Naive thymus-derived CD8-positive, alpha-beta T cell (primary cell): ENCODE data around the gene WIPI1. TPM values are rescaled to one million over a fixed set of nuclear protein-coding genes. Genes with fewer than 3 reads are reported as not detected.

Experiments
- ATAC-seq, 2 donors: fragments of 150-1000 bp; cut with Tn5 transposase in 1 of 2; sonication (Bioruptor Pico), chemical (Tn5 transposase) in 1 of 2; 1 replicate in 1 of 2; 2 replicates in 1 of 2; pipeline ENCODE4 v1.10.0; 2021; ENCODE audit warnings: mild to moderate bottlenecking in 2 of 2, moderate library complexity in 2 of 2
- POLR2A ChIA-PET: fragments of 350-600 bp; sonication (Branson Sonifier 250); formaldehyde crosslinking; loops from one replicate; lab custom pipeline; 2021; ENCODE audit warnings: antibody characterized with exemption; lab: Charles Lee
- DNase-seq, 10 donors: peaks; one replicate each; pipeline versions ENCODE4 v3.0.0 to v3.0.0-alpha.2; 2020 to 2022
- H3K27ac Mint-ChIP-seq, 10 donors: one replicate each; pipeline ENCODE4 v1.8.0; 2020 to 2022; ENCODE audit warnings: mild to moderate bottlenecking in 10 of 10, mixed read lengths in 10 of 10, moderate library complexity in 4 of 10, inconsistent platforms in 1 of 10
- H3K27me3 Mint-ChIP-seq, 5 donors: one replicate each; pipeline ENCODE4 v1.8.0; 2021 to 2022; ENCODE audit warnings: mixed read lengths in 5 of 5
- H3K36me3 Mint-ChIP-seq, 3 donors: one replicate each; pipeline ENCODE4 v1.8.0; 2020 to 2022; ENCODE audit warnings: mixed read lengths in 3 of 3, mild to moderate bottlenecking in 2 of 3, inconsistent platforms in 1 of 3
- H3K4me1 Mint-ChIP-seq, 4 donors: one replicate each; pipeline ENCODE4 v1.8.0; 2021 to 2022; ENCODE audit warnings: mixed read lengths in 4 of 4
- H3K4me3 Mint-ChIP-seq, 10 donors: one replicate each; pipeline ENCODE4 v1.8.0; 2020 to 2022; ENCODE audit warnings: mild to moderate bottlenecking in 10 of 10, mixed read lengths in 10 of 10, moderate library complexity in 6 of 10, inconsistent platforms in 1 of 10
- H3K9me3 Mint-ChIP-seq, 9 donors: one replicate each; pipeline ENCODE4 v1.8.0; 2020 to 2022; ENCODE audit warnings: mixed read lengths in 9 of 9, mild to moderate bottlenecking in 3 of 9, inconsistent platforms in 1 of 9, moderate library complexity in 1 of 9
- polyA plus RNA-seq, 3 donors: library from polyadenylated mRNA; unstranded; fragments of 300-500 nt; fragmentation: Illumina TruSeq; gene quantifications; one replicate each; pipeline ENCODE4 v1.2.3, GENCODE V29; 2021
- total RNA-seq, 8 experiments: library from RNA in 2 of 8; stranded (reverse) in 2 of 8; gene quantifications; one replicate each; pipeline ENCODE4 v1.2.3 and lab custom pipeline; 2021 to 2026

Gene WIPI1
- total and polyA plus RNA-seq, 5 experiments from 2014 or later, result 2.5 to 8.3 (median 3.2) TPM

DNA sequence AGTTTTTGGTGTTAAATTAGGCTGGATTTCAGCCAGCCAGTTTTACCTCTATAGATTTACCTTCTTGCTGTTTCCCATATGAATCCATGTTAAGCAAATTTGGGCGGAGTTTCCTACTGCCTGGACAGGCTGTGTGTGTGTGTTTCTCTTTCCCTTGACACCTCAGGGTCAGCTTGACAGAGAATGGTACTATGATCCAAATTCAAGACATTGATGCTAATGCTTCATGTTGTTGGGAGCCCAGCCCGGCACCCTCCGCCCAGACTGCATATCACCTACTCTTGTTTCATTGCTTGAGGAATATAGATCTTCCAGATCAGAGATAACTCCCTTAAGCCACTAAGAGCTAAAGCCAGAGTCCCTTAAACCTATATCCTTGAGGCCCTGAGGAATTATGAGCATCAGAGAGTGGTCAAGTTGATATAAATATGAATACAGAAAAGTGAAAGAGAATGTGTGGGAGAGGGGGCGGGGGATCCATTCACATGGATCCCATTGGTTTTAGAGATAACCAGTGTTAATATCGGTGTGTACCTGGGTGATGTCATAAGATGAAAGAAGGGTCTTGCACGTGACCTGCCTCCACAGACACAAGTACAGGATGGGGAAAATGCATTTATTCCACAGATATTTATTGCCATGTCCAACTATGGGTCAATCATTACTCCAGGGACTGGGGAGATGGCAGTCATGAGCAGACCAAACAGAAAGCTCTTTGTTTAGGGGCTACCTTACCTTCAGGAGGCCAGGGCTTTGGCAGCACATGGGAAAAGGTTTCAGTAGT, 69.7 kb downstream of the WIPI1 start:
- H3K4me1 Mint-ChIP-seq, result peaks cover 12 to 27% (median 22%) of the 10 kb centered on the region in 4 donors
- no peaks in the 10 kb centered on the region for H3K36me3 Mint-ChIP-seq
- DNase-seq (no peak), ATAC-seq (no peak)
- H3K9me3 Mint-ChIP-seq, result no peaks in the 10 kb centered on the region
- H3K27ac Mint-ChIP-seq, result peak overlapping the region in 1 of 10 donors; percentile 20
- H3K27me3 Mint-ChIP-seq, result no peaks in the 10 kb centered on the region
- POLR2A ChIA-PET, result interaction anchor here (0.6 to 0.8 kb wide), 2 partner anchors 96 to 121 kb away, joined by 3 read pairs; partner anchors contain the start of gene ARSG
- H3K4me3 Mint-ChIP-seq, result no peak overlapping the region

GRCh38 chr17:68385490-68386215, 71.6 kb downstream of the WIPI1 start:
- POLR2A ChIA-PET, result no interaction called here
- H3K27me3 Mint-ChIP-seq, result no peaks in the 10 kb centered on the region
- H3K4me1 Mint-ChIP-seq, result peaks cover 15 to 31% (median 24%) of the 10 kb centered on the region in 4 donors
- no peaks in the 10 kb centered on the region for H3K9me3 Mint-ChIP-seq
- H3K4me3 Mint-ChIP-seq, result no peak overlapping the region
- no peak overlapping the region for H3K27ac Mint-ChIP-seq
- DNase-seq, result no peak
- no peaks in the 10 kb centered on the region for H3K36me3 Mint-ChIP-seq
- no peak for ATAC-seq

DNA sequence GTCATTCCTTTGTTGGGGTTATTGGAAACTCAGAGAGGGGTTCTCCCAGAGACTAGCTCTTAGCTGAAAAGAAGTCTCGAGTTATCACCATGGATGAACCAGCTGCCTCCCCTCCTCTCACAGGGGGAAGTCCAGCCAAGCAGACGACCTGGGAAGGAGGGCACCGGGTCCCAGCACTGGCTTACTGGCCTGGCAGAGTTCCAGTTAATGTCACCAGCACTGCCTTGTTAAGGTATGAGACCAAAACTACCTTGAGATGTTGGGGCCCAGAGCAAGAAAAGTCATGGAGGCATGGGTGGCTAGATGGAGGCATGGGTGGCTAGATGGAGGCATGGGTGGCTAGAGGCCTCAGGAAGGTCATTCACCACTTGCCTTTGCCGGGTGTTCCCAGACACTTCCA, 72.4 kb downstream of the WIPI1 start:
- no peaks in the 10 kb centered on the region for H3K9me3 Mint-ChIP-seq
- H3K27me3 Mint-ChIP-seq, result no peaks in the 10 kb centered on the region
- POLR2A ChIA-PET, result interaction anchor here (0.9 kb wide), 1 partner anchor 22 kb away, joined by 3 read pairs; no protein-coding TSS in a partner anchor
- peaks cover 15 to 31% (median 24%) of the 10 kb centered on the region in 4 donors for H3K4me1 Mint-ChIP-seq
- H3K27ac Mint-ChIP-seq, result peak overlapping the region in 1 of 10 donors; percentile 17
- DNase-seq (no peak), ATAC-seq (no peak)
- no peak overlapping the region for H3K4me3 Mint-ChIP-seq
- peaks cover 0 to 2% (median 0%) of the 10 kb centered on the region in 3 donors for H3K36me3 Mint-ChIP-seq

GRCh38 chr17:68384471-68384870, 72.8 kb downstream of the WIPI1 start:
- ATAC-seq (no peak), DNase-seq (no peak)
- POLR2A ChIA-PET, result interaction anchor here (0.9 to 2.7 kb wide), 3 partner anchors 23 to 95 kb away, joined by 3 to 16 read pairs (median 3); partner anchors contain the start of genes ARSG and SLC16A6
- Mint-ChIP-seq H3K4me1 (peaks cover 15 to 31% (median 24%) of the 10 kb centered on the region in 4 donors), H3K4me3 (peak overlapping the region in 8 of 10 donors; percentile 7 to 69 (median 56)), H3K27ac (peak overlapping the region in 5 of 10 donors; percentile 1 to 57 (median 23)), H3K27me3 (no peaks in the 10 kb centered on the region), H3K9me3 (no peaks in the 10 kb centered on the region), H3K36me3 (peaks cover 0 to 2% (median 0%) of the 10 kb centered on the region in 3 donors)

DNA sequence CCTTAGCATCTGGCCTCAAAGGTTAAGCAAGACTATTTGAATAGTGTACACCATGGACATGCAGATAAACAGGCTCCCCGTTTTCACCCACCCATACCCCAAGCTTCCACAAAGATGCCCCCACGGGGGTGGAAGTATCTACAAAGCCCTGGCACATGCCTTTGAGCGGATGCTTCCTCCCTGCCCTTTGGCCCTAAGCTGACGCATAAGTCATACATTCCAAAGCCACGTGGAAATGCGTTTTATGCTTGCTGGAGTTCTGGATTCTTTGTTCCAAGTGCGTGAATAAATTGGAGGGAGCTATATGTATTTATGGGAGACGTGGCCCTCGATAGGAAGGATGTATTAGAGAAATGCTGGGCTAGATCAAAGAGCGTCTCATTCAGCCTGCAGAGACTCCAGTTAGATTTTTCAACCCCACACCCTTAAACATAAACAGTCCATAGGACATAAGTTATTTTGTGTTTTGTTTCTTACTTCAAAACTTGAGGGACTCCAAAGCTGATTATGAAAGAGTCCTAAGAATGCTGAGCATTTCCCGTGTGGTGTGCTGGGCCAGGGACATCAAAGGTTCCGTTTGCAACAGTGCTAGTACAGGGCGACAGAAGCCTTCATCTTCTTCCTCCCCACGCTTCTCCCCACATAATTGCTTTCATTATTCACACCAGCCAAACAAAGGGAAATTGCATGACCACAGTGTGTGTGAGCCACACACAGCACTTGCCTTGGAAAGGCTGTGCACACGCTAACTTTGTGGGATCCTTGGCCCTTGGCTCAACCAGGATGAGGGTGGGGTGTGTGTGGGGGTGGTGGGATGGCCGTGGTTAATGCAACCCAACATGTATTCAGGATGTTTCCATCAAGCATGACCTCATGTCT, 73.6 kb downstream of the WIPI1 start:
- DNase-seq, result peak in 5 of 10 donors; percentile 3 to 34 (median 17)
- ATAC-seq, result peak; percentile 82 to 92
- no peaks in the 10 kb centered on the region for H3K27me3 Mint-ChIP-seq
- peak overlapping the region in 7 of 10 donors; percentile 1 to 73 (median 49) for H3K27ac Mint-ChIP-seq
- peak overlapping the region; percentile 7 to 69 (median 58) for H3K4me3 Mint-ChIP-seq
- POLR2A ChIA-PET, result interaction anchor here (0.7 to 2.7 kb wide), 4 partner anchors 38 to 129 kb away, joined by 3 to 16 read pairs (median 3); partner anchors contain the start of genes ARSG, PRKAR1A and SLC16A6
- no peaks in the 10 kb centered on the region for H3K9me3 Mint-ChIP-seq
- H3K4me1 Mint-ChIP-seq, result peaks cover 15 to 31% (median 24%) of the 10 kb centered on the region in 4 donors
- peaks cover 0 to 2% (median 0%) of the 10 kb centered on the region in 3 donors for H3K36me3 Mint-ChIP-seq

- Mint-ChIP-seq H3K4me3 (peak overlapping the region in 2 of 10 donors; percentile 67 to 69), H3K27ac (peak overlapping the region in 3 of 10 donors; percentile 11 to 73 (median 20))
Measured at GRCh38 chr17:68383120-68383442, 74.2 kb downstream of the WIPI1 start.

DNA sequence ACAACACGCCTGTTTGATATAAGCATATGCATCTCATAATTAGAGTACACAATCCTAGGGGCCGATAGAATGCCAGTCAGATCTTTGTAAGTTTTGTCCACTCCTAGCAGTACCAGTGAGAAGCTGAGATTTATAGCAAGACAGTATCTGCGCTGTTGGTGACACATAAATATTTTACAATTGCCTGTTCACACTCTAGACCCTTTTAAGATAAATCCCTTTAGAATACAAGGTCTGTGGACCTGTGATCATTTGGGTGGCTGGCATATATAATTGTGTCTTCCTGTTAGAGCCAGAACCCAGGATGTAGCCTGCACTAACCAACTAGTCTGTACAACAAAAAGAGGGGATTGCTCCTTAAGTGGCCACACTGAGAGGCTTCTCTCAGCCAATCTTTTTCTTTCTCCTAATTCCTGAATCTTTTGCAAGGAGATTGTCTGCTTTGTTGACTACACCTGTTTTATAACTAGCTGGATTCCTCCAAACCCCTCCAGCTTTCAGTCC, 74.7 kb downstream of the WIPI1 start:
- Mint-ChIP-seq H3K4me1 (peaks cover 16 to 31% (median 24%) of the 10 kb centered on the region in 4 donors), H3K27ac (no peak overlapping the region), H3K4me3 (peak overlapping the region in 1 of 10 donors; percentile 29), H3K27me3 (no peaks in the 10 kb centered on the region), H3K36me3 (peaks cover 0 to 2% (median 0%) of the 10 kb centered on the region in 3 donors), H3K9me3 (no peaks in the 10 kb centered on the region)
- ATAC-seq (no peak), DNase-seq (no peak)
- POLR2A ChIA-PET, result interaction anchor here (0.8 to 2.7 kb wide), 2 partner anchors 91 to 130 kb away, joined by 3 to 16 read pairs; partner anchors contain the start of genes ARSG, PRKAR1A and SLC16A6

More at GRCh38 chr17:68383120-68383442, 74.2 kb downstream of the WIPI1 start:
- H3K9me3 Mint-ChIP-seq, result no peaks in the 10 kb centered on the region
- no peaks in the 10 kb centered on the region for H3K27me3 Mint-ChIP-seq
- H3K4me1 Mint-ChIP-seq, result peaks cover 15 to 31% (median 24%) of the 10 kb centered on the region in 4 donors
- POLR2A ChIA-PET, result interaction anchor here (0.8 to 2.7 kb wide), 2 partner anchors 91 to 129 kb away, joined by 3 to 16 read pairs; partner anchors contain the start of genes ARSG, PRKAR1A and SLC16A6
- no peak for ATAC-seq
- DNase-seq, result no peak
- H3K36me3 Mint-ChIP-seq, result peaks cover 0 to 2% (median 0%) of the 10 kb centered on the region in 3 donors

GRCh38 chr17:68381076-68381900, 76.0 kb downstream of the WIPI1 start:
- POLR2A ChIA-PET, result no interaction called here
- no peak overlapping the region for H3K27ac Mint-ChIP-seq
- no peaks in the 10 kb centered on the region for H3K27me3 Mint-ChIP-seq
- ATAC-seq (no peak), DNase-seq (no peak)
- H3K4me1 Mint-ChIP-seq, result peaks cover 16 to 31% (median 24%) of the 10 kb centered on the region in 4 donors
- no peak overlapping the region for H3K4me3 Mint-ChIP-seq
- no peaks in the 10 kb centered on the region for H3K9me3 Mint-ChIP-seq
- H3K36me3 Mint-ChIP-seq, result peaks cover 0 to 2% (median 2%) of the 10 kb centered on the region in 3 donors

DNA sequence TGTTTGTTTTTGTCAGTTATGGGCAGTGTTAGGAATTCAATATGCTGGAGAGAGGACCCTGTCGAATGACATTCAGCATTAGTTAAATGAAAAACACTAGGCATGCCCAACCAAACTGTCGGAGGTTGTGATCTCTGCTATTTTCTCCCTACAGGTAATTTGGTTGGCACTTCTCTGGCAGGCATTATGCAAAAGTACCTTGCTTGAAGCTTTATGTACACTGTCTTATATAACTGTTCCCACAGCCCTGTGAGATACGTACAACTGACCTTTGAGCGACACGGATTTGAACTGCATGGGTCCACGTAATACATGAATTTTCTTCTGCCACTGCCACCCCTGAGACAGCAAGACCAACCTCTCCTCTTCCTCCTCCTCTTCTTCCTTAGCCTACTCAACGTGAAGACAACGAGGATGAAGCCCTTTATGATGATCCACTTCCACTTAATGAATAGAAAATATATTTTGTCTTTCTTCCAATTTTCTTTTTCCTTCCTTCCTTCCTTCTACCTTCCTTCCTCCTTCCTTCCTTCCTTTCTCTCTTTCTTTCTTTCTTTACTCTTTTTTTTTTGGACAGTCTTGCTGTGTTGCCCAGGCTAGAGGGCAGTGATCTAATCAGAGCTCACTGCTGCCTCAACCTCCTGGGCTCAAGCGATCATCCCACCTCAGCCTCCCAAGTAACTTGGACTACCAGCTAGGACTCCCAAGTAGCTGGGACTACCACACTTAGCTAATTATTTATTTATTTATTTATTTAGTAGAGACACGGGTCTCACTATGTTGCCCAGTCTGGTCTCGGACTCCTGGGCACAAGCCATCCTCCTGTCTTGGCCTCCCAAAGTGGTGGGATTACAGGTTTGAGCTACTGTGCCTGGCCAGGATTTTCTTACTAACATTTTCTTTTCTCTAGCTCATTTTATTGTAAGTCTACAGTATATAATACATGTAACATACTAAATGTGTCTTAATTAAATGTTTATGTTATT, 77.3 kb downstream of the WIPI1 start:
- H3K9me3 Mint-ChIP-seq, result no peaks in the 10 kb centered on the region
- DNase-seq (no peak), ATAC-seq (no peak)
- peak overlapping the region in 1 of 10 donors; percentile 21 for H3K27ac Mint-ChIP-seq
- H3K36me3 Mint-ChIP-seq, result peaks cover 0 to 2% (median 2%) of the 10 kb centered on the region in 3 donors
- POLR2A ChIA-PET, result interaction anchor here (0.7 kb wide), 1 partner anchor 30 kb away, joined by 3 read pairs; no protein-coding TSS in a partner anchor
- no peak overlapping the region for H3K4me3 Mint-ChIP-seq
- no peaks in the 10 kb centered on the region for H3K27me3 Mint-ChIP-seq
- peaks cover 16 to 27% (median 22%) of the 10 kb centered on the region in 4 donors for H3K4me1 Mint-ChIP-seq

GRCh38 chr17:68379177-68379510, 78.2 kb downstream of the WIPI1 start:
- H3K36me3 Mint-ChIP-seq, result peaks cover 0 to 2% (median 2%) of the 10 kb centered on the region in 3 donors
- H3K27me3 Mint-ChIP-seq, result no peaks in the 10 kb centered on the region
- H3K4me1 Mint-ChIP-seq, result peaks cover 13 to 19% (median 15%) of the 10 kb centered on the region in 4 donors
- no peak overlapping the region for H3K4me3 Mint-ChIP-seq
- H3K27ac Mint-ChIP-seq, result no peak overlapping the region
- POLR2A ChIA-PET, result interaction anchor here (0.6 kb wide), 1 partner anchor 20 kb away, joined by 4 read pairs; no protein-coding TSS in a partner anchor
- DNase-seq (no peak), ATAC-seq (no peak)
- H3K9me3 Mint-ChIP-seq, result no peaks in the 10 kb centered on the region
